ENCODE measurements around the gene ZNF302.

GRCh38 chr19:34707661-34708060 lies 30.2 kb downstream of the ZNF302 start:
- TF ChIP-seq POLR2A (IDR thresholded peaks at IDR 0.05; ENCODE audit: low read depth, low read length) (no peak), POLR2AphosphoS5 (IDR thresholded peaks at IDR 0.05; ENCODE audit: low read depth, low read length) (no peak), TAF1 (IDR thresholded peaks at IDR 0.05; ENCODE audit: borderline replicate concordance, low read depth, low read length) (no peak)
